Left cardiac atrium (tissue), 4 donors: ENCODE results near the gene RPTOR. TPM values are rescaled to one million over a fixed set of nuclear protein-coding genes. Genes with fewer than 3 reads are reported as not detected.

Experiments used
- ATAC-seq, 2 donors: fragments of 200-7000 bp; cut with Tn5 transposase; one replicate each; pipeline ENCODE4 v1.9.1; 2020; ENCODE audit warnings: mild to moderate bottlenecking in 2 of 2, moderate library complexity in 2 of 2
- DNase-seq: peaks from one replicate; pipeline ENCODE4 v3.0.0-alpha.2; 2020
- intact Hi-C, 2 donors: fragments of 100-400 bp; cut with DNase I; formaldehyde crosslinking; loops; one replicate each; pipeline versions ENCODE4 v1.14.1 to v1.15.1; 2022 to 2023
- total RNA-seq, 2 donors: library from RNA; stranded (reverse); fragmentation: NEBNext Ultra II Directional; extraction: Animal tissue kit (Norgen Biotek cat#: 25700); gene quantifications; one replicate each; pipeline ENCODE4 v1.2.1, GENCODE V29; 2021
- donor health status: DM: no; HTN: yes; CAD: no.
- donor health status: DM: no; HTN: yes; CAD: no; lungs with severe emphysema.
- donor health status: DM: yes; HTN: yes; CAD: no.
- donor health status: Dilated cardiomyopathy.

Gene RPTOR
- total RNA-seq, 2 donors from 2014 or later = 18.9 to 22.9 TPM

- DNase-seq = peak; percentile 17
- intact Hi-C loops = no loop called here
Measured at GRCh38 chr17:80890196-80890920, 345.7 kb downstream of the RPTOR start.

GRCh38 chr17:80890921-80891396, 346.3 kb downstream of the RPTOR start:
- intact Hi-C loops = no loop called here
- ATAC-seq (peak in 1 of 2 donors; percentile 6), DNase-seq (no peak)

More at GRCh38 chr17:80890196-80890920, 345.7 kb downstream of the RPTOR start:
- ATAC-seq = no peak

- peak; percentile 29 to 67 for ATAC-seq
- no peak for DNase-seq
- intact Hi-C loops = no loop called here
Measured at GRCh38 chr17:80891397-80892018, 346.9 kb downstream of the RPTOR start.

GRCh38 chr17:80892019-80892855, 347.6 kb downstream of the RPTOR start:
- ATAC-seq (peak; percentile 96 to 97), DNase-seq (peak; percentile 88)
- intact Hi-C loops = no loop called here

- DNase-seq (no peak), ATAC-seq (peak in 1 of 2 donors; percentile 37)
- intact Hi-C loops = no loop called here
Measured at GRCh38 chr17:80892900-80893603, 348.4 kb downstream of the RPTOR start.

GRCh38 chr17:80893604-80894438, 349.2 kb downstream of the RPTOR start:
- no peak for ATAC-seq
- no peak for DNase-seq
- intact Hi-C loops = no loop called here

- intact Hi-C loops = no loop called here
- no peak for DNase-seq
- ATAC-seq = no peak
Measured at GRCh38 chr17:80894439-80894721, 349.7 kb downstream of the RPTOR start.

GRCh38 chr17:80894726-80895125, 350.1 kb downstream of the RPTOR start:
- ATAC-seq (no peak), DNase-seq (no peak)
- intact Hi-C loops = no loop called here

- DNase-seq (no peak), ATAC-seq (no peak)
- intact Hi-C loops = no loop called here
Measured at GRCh38 chr17:80895366-80895765, 350.7 kb downstream of the RPTOR start.

GRCh38 chr17:80898716-80899115, 354.1 kb downstream of the RPTOR start:
- no peak for ATAC-seq
- DNase-seq = no peak
- intact Hi-C loops = no loop called here

- DNase-seq = no peak
- no peak for ATAC-seq
- intact Hi-C loops = no loop called here
Measured at GRCh38 chr17:80899402-80900268, 355.0 kb downstream of the RPTOR start.

- DNase-seq (no peak), ATAC-seq (no peak)
- intact Hi-C loops = no loop called here
Measured at GRCh38 chr17:80901319-80901718, 356.7 kb downstream of the RPTOR start.

GRCh38 chr17:80902197-80902962, 357.7 kb downstream of the RPTOR start:
- DNase-seq = no peak
- ATAC-seq = no peak
- intact Hi-C loops = no loop called here

GRCh38 chr17:80902963-80903611, 358.4 kb downstream of the RPTOR start:
- intact Hi-C loops = no loop called here
- DNase-seq (no peak), ATAC-seq (no peak)

GRCh38 chr17:80904036-80904753, 359.6 kb downstream of the RPTOR start:
- ATAC-seq = no peak
- peak; percentile 8 for DNase-seq
- intact Hi-C loops = no loop called here
